Naive thymus-derived CD4-positive, alpha-beta T cell (primary cell): ENCODE data around the gene GTF3C1. TPM values are rescaled to one million over a fixed set of nuclear protein-coding genes. Genes with fewer than 3 reads are reported as not detected.

ENCODE experiments used
- ATAC-seq: fragments of 150-1000 bp; cut with Tn5 transposase; 2 replicates; pipeline ENCODE4 v1.10.0; 2021; ENCODE audit warnings: mild to moderate bottlenecking, moderate library complexity
- CTCF ChIA-PET: fragments of 350-600 bp; sonication (Branson Sonifier 250); formaldehyde crosslinking; loops from one replicate; lab custom pipeline; 2021; ENCODE audit warnings: antibody characterized with exemption; lab: Charles Lee
- POLR2A ChIA-PET: fragments of 350-600 bp; sonication (Branson Sonifier 250); formaldehyde crosslinking; loops from one replicate; lab custom pipeline; 2021; ENCODE audit warnings: antibody characterized with exemption, inconsistent platforms; lab: Charles Lee
- DNase-seq, 9 donors: peaks; one replicate each; pipeline versions ENCODE4 v3.0.0 to v3.0.0-alpha.2; 2020 to 2022; ENCODE audit warnings: mixed read lengths in 1 of 9
- H3K27ac ChIP-seq: one replicate; pipeline ENCODE4 v1.7.0; 2013; ENCODE audit warnings: mild to moderate bottlenecking, low read depth, low read length, moderate library complexity
- H3K27me3 ChIP-seq, 2 donors: one replicate each; pipeline ENCODE4 v1.7.0; 2013; ENCODE audit warnings: low read length in 2 of 2, mild to moderate bottlenecking in 2 of 2, moderate library complexity in 2 of 2; ENCODE audit not compliant: control insufficient read depth in 2 of 2, insufficient read depth in 2 of 2
- H3K36me3 ChIP-seq, 3 experiments: 1 replicate in 2 of 3; 2 replicates in 1 of 3; pipeline ENCODE4 v1.7.0; 2013; ENCODE audit warnings: low read length in 3 of 3, mild to moderate bottlenecking in 3 of 3, moderate library complexity in 1 of 3; ENCODE audit not compliant: insufficient read depth in 3 of 3, control insufficient read depth in 2 of 3
- H3K4me1 ChIP-seq, 2 donors: one replicate each; pipeline ENCODE4 v1.7.0; 2013; ENCODE audit warnings: low read length in 2 of 2, mild to moderate bottlenecking in 2 of 2, moderate library complexity in 1 of 2; ENCODE audit not compliant: control insufficient read depth in 2 of 2, insufficient read depth in 2 of 2
- H3K4me3 ChIP-seq: 2 replicates; pipeline ENCODE4 v1.7.0; 2013; ENCODE audit warnings: mild to moderate bottlenecking, low read length
- H3K9me3 ChIP-seq, 3 experiments: 1 replicate in 2 of 3; 2 replicates in 1 of 3; pipeline ENCODE4 v1.7.0; 2013; ENCODE audit warnings: low read length in 3 of 3; ENCODE audit not compliant: control insufficient read depth in 2 of 3
- H3K27ac Mint-ChIP-seq, 9 donors: one replicate each; pipeline ENCODE4 v1.8.0; 2020 to 2022; ENCODE audit warnings: mixed read lengths in 9 of 9, mild to moderate bottlenecking in 8 of 9, moderate library complexity in 5 of 9, inconsistent platforms in 2 of 9
- H3K27me3 Mint-ChIP-seq, 5 donors: one replicate each; pipeline ENCODE4 v1.8.0; 2021 to 2022; ENCODE audit warnings: mixed read lengths in 5 of 5, mild to moderate bottlenecking in 1 of 5
- H3K36me3 Mint-ChIP-seq, 5 donors: one replicate each; pipeline ENCODE4 v1.8.0; 2020 to 2022; ENCODE audit warnings: mixed read lengths in 5 of 5, mild to moderate bottlenecking in 3 of 5, inconsistent platforms in 1 of 5
- H3K4me1 Mint-ChIP-seq, 7 donors: one replicate each; pipeline ENCODE4 v1.8.0; 2020 to 2022; ENCODE audit warnings: mixed read lengths in 7 of 7, mild to moderate bottlenecking in 3 of 7, inconsistent platforms in 1 of 7
- H3K4me3 Mint-ChIP-seq, 10 donors: one replicate each; pipeline ENCODE4 v1.8.0; 2020 to 2022; ENCODE audit warnings: mild to moderate bottlenecking in 10 of 10, mixed read lengths in 10 of 10, moderate library complexity in 6 of 10, inconsistent platforms in 2 of 10
- H3K9me3 Mint-ChIP-seq, 11 donors: one replicate each; pipeline ENCODE4 v1.8.0; 2020 to 2022; ENCODE audit warnings: mixed read lengths in 11 of 11, mild to moderate bottlenecking in 4 of 11, inconsistent platforms in 1 of 11, moderate library complexity in 1 of 11
- intact Hi-C, 2 donors: fragments of 100-400 bp; cut with micrococcal nuclease; formaldehyde crosslinking; loops; one replicate each; pipeline ENCODE4 v1.15.1; 2023
- polyA plus RNA-seq, 2 donors: library from polyadenylated mRNA; unstranded; fragments of 300-500 nt; fragmentation: Illumina TruSeq; gene quantifications; one replicate each; pipeline ENCODE4 v1.2.3, GENCODE V29; 2021
- total RNA-seq, 6 experiments: library from RNA in 5 of 6; stranded (reverse) in 5 of 6; gene quantifications; 1 replicate in 5 of 6; 2 replicates in 1 of 6; pipeline ENCODE4 v1.2.3 and lab custom pipeline; 2021 to 2026

GTF3C1 gene
- total RNA-seq, result 10 to 100 TPM; 51.8 to 60.0 (median 52.6) TPM
- polyA plus RNA-seq, result 10 to 100 TPM; 19.0 to 38.3 TPM
- total RNA-seq (lab: John Stamatoyannopoulos, UW), result 152 reads per million, percentile 90 among the genes with 10 or more reads in this experiment

DNA sequence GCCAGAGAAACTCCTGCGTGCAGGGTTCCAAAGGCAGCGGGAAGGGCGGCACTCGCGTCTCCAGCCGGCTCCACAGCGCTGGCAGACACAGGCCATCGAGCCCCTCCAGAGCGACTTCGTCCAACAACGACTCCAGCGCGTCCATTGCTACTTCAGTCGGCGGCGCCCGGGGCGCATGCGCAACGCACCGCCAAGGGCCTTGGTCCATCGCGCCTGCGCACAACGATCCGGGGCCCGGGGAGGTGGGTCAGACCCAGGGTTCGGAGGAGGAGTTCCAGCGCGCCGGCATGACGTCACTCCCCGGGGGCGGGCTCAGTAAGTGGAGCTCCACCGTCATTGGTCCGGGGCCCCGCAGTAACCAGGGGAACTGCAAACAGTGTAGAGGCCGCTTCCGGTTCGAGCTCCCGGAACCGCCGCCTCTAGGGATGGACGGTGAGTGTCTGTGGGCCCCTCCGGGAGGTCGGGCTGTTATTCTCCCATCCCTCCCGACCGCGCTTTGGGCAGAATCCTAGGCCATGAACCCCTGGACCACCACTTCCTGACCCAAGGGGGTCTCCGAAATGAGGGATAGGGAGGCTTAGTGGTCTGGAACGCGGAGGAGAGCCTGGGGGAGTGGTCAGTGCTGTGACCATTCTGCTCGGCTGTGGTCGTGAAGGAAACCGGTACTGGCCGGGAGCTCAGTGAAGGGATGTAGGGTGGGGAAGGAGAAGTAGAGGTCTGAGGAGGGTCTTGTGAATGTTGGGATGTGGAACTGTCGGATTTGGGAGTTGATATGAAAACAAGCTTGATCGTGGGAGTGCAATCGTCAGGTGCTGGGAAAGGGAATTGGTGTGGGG is at the start of gene GTF3C1, which contains the start of gene KATNIP:
Gene GTF3C1 (minus strand): TSS at position 168 of the 836 bp plus-strand sequence. CDS start 23 bp downstream, at position 145.
Gene KATNIP (plus strand): TSS at position 399 of the 836 bp plus-strand sequence. CDS start 27 bp downstream, at position 426.
- peak within 1 kb of the TSS; percentile 100 for H3K4me3 ChIP-seq
- no peaks in the 10 kb centered on the region for H3K27me3 ChIP-seq
- Mint-ChIP-seq H3K27ac (peak within 1 kb of the TSS; percentile 94 to 99 (median 98)), H3K4me3 (peak within 1 kb of the TSS; percentile 95 to 98 (median 97)), H3K9me3 (peaks cover 0 to 5% (median 0%) of the 10 kb centered on the region in 11 donors), H3K4me1 (peaks cover 26 to 51% (median 44%) of the 10 kb centered on the region in 7 donors), H3K27me3 (peaks cover 0 to 2% (median 0%) of the 10 kb centered on the region in 5 donors), H3K36me3 (peaks cover 0 to 21% (median 8%) of the 10 kb centered on the region in 5 donors)
- peaks cover 21 to 22% of the 10 kb centered on the region in 2 donors for H3K4me1 ChIP-seq
- DNase-seq, result peak; percentile 100
- POLR2A ChIA-PET, result interaction anchor here (0.9 to 1.3 kb wide), 5 partner anchors 9 to 22 kb away, joined by 3 to 4 read pairs (median 3); no protein-coding TSS in a partner anchor
- peaks cover 0 to 8% (median 0%) of the 10 kb centered on the region in 3 experiments for H3K36me3 ChIP-seq
- no peaks in the 10 kb centered on the region for H3K9me3 ChIP-seq
- peak within 1 kb of the TSS; percentile 85 for H3K27ac ChIP-seq
- peak; percentile 100 for ATAC-seq
- intact Hi-C loops, result loop anchor here (1.0 to 10.0 kb wide), 9 partner anchors 85 to 665 kb away; partner anchors contain the start of genes IL4R (in 1 of the 2), KDM8 (in 1 of the 2) and XPO6 (in 1 of the 2)
- CTCF ChIA-PET, result interaction anchor here (0.7 kb wide), 1 partner anchor 371 kb away, joined by 3 read pairs; no protein-coding TSS in a partner anchor

- DNase-seq, result no peak
- CTCF ChIA-PET, result no interaction called here
- POLR2A ChIA-PET, result no interaction called here
- peaks cover 0 to 7% (median 0%) of the 10 kb centered on the region in 3 experiments for H3K36me3 ChIP-seq
- H3K4me3 Mint-ChIP-seq, result no peak overlapping the region
- H3K4me1 Mint-ChIP-seq, result no peaks in the 10 kb centered on the region
- H3K9me3 ChIP-seq, result no peaks in the 10 kb centered on the region
- H3K27ac Mint-ChIP-seq, result no peak overlapping the region
- H3K27me3 ChIP-seq, result no peaks in the 10 kb centered on the region
- no peak for ATAC-seq
- no peaks in the 10 kb centered on the region for H3K9me3 Mint-ChIP-seq
- H3K4me1 ChIP-seq, result no peaks in the 10 kb centered on the region
- H3K27ac ChIP-seq, result no peak overlapping the region
- H3K36me3 Mint-ChIP-seq, result peaks cover 0 to 12% (median 0%) of the 10 kb centered on the region in 5 donors
- H3K27me3 Mint-ChIP-seq, result no peaks in the 10 kb centered on the region
- intact Hi-C loops, result no loop called here
- H3K4me3 ChIP-seq, result no peak overlapping the region
Observed at GRCh38 chr16:27598931-27599565, 49.3 kb upstream of the GTF3C1 start.

GRCh38 chr16:27598220-27598619 is 48.5 kb upstream of the GTF3C1 start:
- Histone ChIP-seq H3K4me1 (no peaks in the 10 kb centered on the region), H3K9me3 (no peaks in the 10 kb centered on the region), H3K27me3 (no peaks in the 10 kb centered on the region), H3K27ac (no peak overlapping the region), H3K4me3 (no peak overlapping the region), H3K36me3 (peaks cover 0 to 7% (median 0%) of the 10 kb centered on the region in 3 experiments)
- no peak for DNase-seq
- H3K9me3 Mint-ChIP-seq, result no peaks in the 10 kb centered on the region
- intact Hi-C loops, result no loop called here
- H3K4me1 Mint-ChIP-seq, result no peaks in the 10 kb centered on the region
- peaks cover 0 to 12% (median 0%) of the 10 kb centered on the region in 5 donors for H3K36me3 Mint-ChIP-seq
- no peak for ATAC-seq
- no peak overlapping the region for H3K4me3 Mint-ChIP-seq
- ChIA-PET CTCF (no interaction called here), POLR2A (no interaction called here)
- no peaks in the 10 kb centered on the region for H3K27me3 Mint-ChIP-seq
- no peak overlapping the region for H3K27ac Mint-ChIP-seq

DNA sequence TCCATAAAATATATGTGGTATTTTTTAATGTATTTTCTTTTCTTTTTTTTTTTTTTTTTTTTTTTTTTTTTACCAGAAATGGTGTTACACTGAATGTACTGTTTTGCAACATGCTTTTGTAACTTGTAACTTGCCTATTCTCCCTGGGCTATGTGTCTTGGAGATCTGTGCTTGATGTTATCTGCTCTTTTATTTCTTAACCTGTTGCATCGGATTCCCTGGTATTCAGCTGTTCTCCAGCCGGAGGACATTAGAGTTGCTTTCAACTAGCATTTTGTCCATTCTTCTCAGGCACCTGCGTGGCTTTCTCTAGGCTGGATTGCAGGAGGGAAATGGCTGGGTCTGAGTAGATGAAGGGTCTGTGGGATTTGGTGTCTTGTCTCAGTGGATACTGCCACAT is 47.6 kb upstream of the GTF3C1 start:
- intact Hi-C loops, result no loop called here
- CTCF ChIA-PET, result no interaction called here
- H3K27me3 ChIP-seq, result no peaks in the 10 kb centered on the region
- H3K9me3 ChIP-seq, result no peaks in the 10 kb centered on the region
- peaks cover 0 to 16% (median 0%) of the 10 kb centered on the region in 5 donors for H3K36me3 Mint-ChIP-seq
- H3K27ac ChIP-seq, result no peak overlapping the region
- ATAC-seq (no peak), DNase-seq (no peak)
- no peak overlapping the region for H3K4me3 ChIP-seq
- no peaks in the 10 kb centered on the region for H3K27me3 Mint-ChIP-seq
- no peaks in the 10 kb centered on the region for H3K9me3 Mint-ChIP-seq
- no peaks in the 10 kb centered on the region for H3K4me1 Mint-ChIP-seq
- no peaks in the 10 kb centered on the region for H3K4me1 ChIP-seq
- peaks cover 0 to 7% (median 0%) of the 10 kb centered on the region in 3 experiments for H3K36me3 ChIP-seq
- POLR2A ChIA-PET, result no interaction called here
- no peak overlapping the region for H3K4me3 Mint-ChIP-seq
- no peak overlapping the region for H3K27ac Mint-ChIP-seq

DNA sequence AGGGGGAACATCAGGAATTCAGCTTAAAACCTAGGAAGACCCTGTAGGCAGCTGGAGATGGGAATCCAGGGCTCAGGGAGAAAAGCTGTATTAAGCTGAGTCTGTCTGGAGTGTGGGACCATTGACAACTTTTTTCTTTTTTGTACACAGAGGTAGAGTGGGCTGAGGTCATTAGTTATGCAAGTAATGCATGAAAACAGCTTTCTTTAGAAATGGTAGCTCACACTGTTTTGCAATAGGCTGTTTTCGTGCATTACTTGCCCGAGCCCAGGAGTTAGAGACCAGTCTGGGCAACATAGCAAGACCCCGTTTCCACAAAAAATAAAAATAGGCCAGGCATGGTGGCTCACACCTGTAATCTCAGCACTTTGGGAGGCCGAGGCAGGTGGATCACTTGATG is 46.7 kb upstream of the GTF3C1 start:
- POLR2A ChIA-PET, result no interaction called here
- CTCF ChIA-PET, result no interaction called here
- Mint-ChIP-seq H3K4me1 (no peaks in the 10 kb centered on the region), H3K36me3 (peaks cover 0 to 18% (median 6%) of the 10 kb centered on the region in 5 donors), H3K27ac (no peak overlapping the region), H3K4me3 (no peak overlapping the region), H3K9me3 (no peaks in the 10 kb centered on the region), H3K27me3 (no peaks in the 10 kb centered on the region)
- no peak for ATAC-seq
- Histone ChIP-seq H3K36me3 (peaks cover 0 to 7% (median 0%) of the 10 kb centered on the region in 3 experiments), H3K4me1 (no peaks in the 10 kb centered on the region), H3K27ac (no peak overlapping the region), H3K27me3 (no peaks in the 10 kb centered on the region), H3K4me3 (no peak overlapping the region), H3K9me3 (no peaks in the 10 kb centered on the region)
- DNase-seq, result no peak
- intact Hi-C loops, result no loop called here

GRCh38 chr16:27595993-27596392 is 46.3 kb upstream of the GTF3C1 start:
- Histone ChIP-seq H3K27me3 (no peaks in the 10 kb centered on the region), H3K27ac (no peak overlapping the region), H3K4me1 (no peaks in the 10 kb centered on the region), H3K4me3 (no peak overlapping the region), H3K9me3 (no peaks in the 10 kb centered on the region), H3K36me3 (peaks cover 0 to 7% (median 0%) of the 10 kb centered on the region in 3 experiments)
- H3K36me3 Mint-ChIP-seq, result peaks cover 0 to 18% (median 8%) of the 10 kb centered on the region in 5 donors
- DNase-seq, result no peak
- CTCF ChIA-PET, result no interaction called here
- no peaks in the 10 kb centered on the region for H3K9me3 Mint-ChIP-seq
- H3K27ac Mint-ChIP-seq, result no peak overlapping the region
- H3K4me1 Mint-ChIP-seq, result no peaks in the 10 kb centered on the region
- ATAC-seq, result no peak
- no peak overlapping the region for H3K4me3 Mint-ChIP-seq
- intact Hi-C loops, result no loop called here
- H3K27me3 Mint-ChIP-seq, result no peaks in the 10 kb centered on the region
- POLR2A ChIA-PET, result no interaction called here
